HEK293T (cell line): Measurements from ENCODE around the gene TMA7B.

Source experiments
- CTCF ChIA-PET: fragments of 350-600 bp; formaldehyde crosslinking; extraction: SDS; loops from one replicate; lab custom pipeline; 2021; ENCODE audit warnings: antibody characterized with exemption, inconsistent platforms; lab: Yijun Ruan, JAX
- POLR2A ChIA-PET: fragments of 350-600 bp; formaldehyde crosslinking; extraction: SDS; loops from one replicate; lab custom pipeline; 2020; ENCODE audit warnings: antibody characterized with exemption, inconsistent platforms; lab: Yijun Ruan, JAX
- DNase-seq: peaks from one replicate; pipeline ENCODE4 v3.0.0; 2012; ENCODE audit warnings: mixed read lengths; ENCODE audit errors: extremely low spot score
- ARNT ChIP-seq: fragments of 450-650 bp; IDR thresholded peaks from 2 replicates; pipeline ENCODE4 v1.6.1; 2017; ENCODE audit warnings: mild to moderate bottlenecking
- BHLHE40 ChIP-seq: fragments of 450-650 bp; IDR thresholded peaks from 2 replicates; pipeline ENCODE4 v1.6.1; 2016; ENCODE audit warnings: mild to moderate bottlenecking, moderate library complexity, borderline replicate concordance
- CTBP1 ChIP-seq: fragments of 450-650 bp; IDR thresholded peaks from 2 replicates; pipeline ENCODE4 v1.6.1; 2016; ENCODE audit warnings: borderline replicate concordance
- ELF4 ChIP-seq: fragments of 450-650 bp; IDR thresholded peaks from 2 replicates; pipeline ENCODE4 v1.6.1; 2017; ENCODE audit warnings: antibody characterized with exemption
- FOXA1 ChIP-seq: fragments of 450-650 bp; IDR thresholded peaks from 2 replicates; pipeline ENCODE4 v1.6.1; 2016; ENCODE audit warnings: mild to moderate bottlenecking
- FOXK2 ChIP-seq: fragments of 450-650 bp; IDR thresholded peaks from 2 replicates; pipeline ENCODE4 v1.6.1; 2016; ENCODE audit warnings: mild to moderate bottlenecking
- FOXM1 ChIP-seq: fragments of 450-650 bp; IDR thresholded peaks from 2 replicates; pipeline ENCODE4 v1.6.1; 2017; ENCODE audit warnings: mild to moderate bottlenecking, borderline replicate concordance
- HDGF ChIP-seq: fragments of 450-650 bp; IDR thresholded peaks from 2 replicates; pipeline ENCODE4 v1.6.1; 2017; ENCODE audit warnings: antibody characterized with exemption, borderline replicate concordance
- L3MBTL2 ChIP-seq: fragments of 450-650 bp; conservative IDR thresholded peaks from 2 replicates; pipeline ENCODE4 v1.6.1; 2016; ENCODE audit warnings: mild to moderate bottlenecking
- LEF1 ChIP-seq: fragments of 450-650 bp; IDR thresholded peaks from 2 replicates; pipeline ENCODE4 v1.6.1; 2017; ENCODE audit warnings: mild to moderate bottlenecking, borderline replicate concordance
- NFRKB ChIP-seq: fragments of 450-650 bp; IDR thresholded peaks from 2 replicates; pipeline ENCODE4 v1.6.1; 2016; ENCODE audit warnings: mild to moderate bottlenecking, moderate library complexity
- PKNOX1 ChIP-seq: fragments of 450-650 bp; IDR thresholded peaks from 2 replicates; pipeline ENCODE4 v1.6.1; 2016
- SP1 ChIP-seq: fragments of 450-650 bp; IDR thresholded peaks from 2 replicates; pipeline ENCODE4 v1.6.1; 2017
- SUZ12 ChIP-seq: fragments of 450-650 bp; IDR thresholded peaks from 2 replicates; pipeline ENCODE4 v1.6.1; 2016; ENCODE audit warnings: mild to moderate bottlenecking
- TARDBP ChIP-seq: fragments of 450-650 bp; IDR thresholded peaks from 2 replicates; pipeline ENCODE4 v1.6.1; 2016
- ZNF384 ChIP-seq: fragments of 450-650 bp; IDR thresholded peaks from 2 replicates; pipeline ENCODE4 v1.6.1; 2016

Gene TMA7B

GRCh38 chr22:39954584-39955055, 5.6 kb upstream of the TMA7B start:
- no peak for DNase-seq
- ChIA-PET POLR2A (no interaction called here), CTCF (interaction anchor here (1.4 kb wide), 1 partner anchor 12 kb away, joined by 3 read pairs; no protein-coding TSS in a partner anchor)
- TF ChIP-seq SUZ12: no peak
- TF ChIP-seq TARDBP: no peak

GRCh38 chr22:39955675-39956074, 4.5 kb upstream of the TMA7B start:
- ChIA-PET POLR2A (no interaction called here), CTCF (interaction anchor here (0.6 to 0.7 kb wide), 2 partner anchors 421 to 460 kb away, joined by 6 to 7 read pairs; no protein-coding TSS in a partner anchor)
- TF ChIP-seq L3MBTL2 (no peak), HDGF (no peak), BHLHE40 (no peak), SP1 (no peak), FOXM1 (no peak), NFRKB (no peak), ZNF384 (no peak), SUZ12 (no peak)
- no peak for DNase-seq

GRCh38 chr22:39956932-39957664, 3.1 kb upstream of the TMA7B start:
- POLR2A ChIA-PET: no interaction called here
- CTCF ChIA-PET: no interaction called here
- no peak for TF ChIP-seq PKNOX1
- no peak for TF ChIP-seq HDGF
- no peak for TF ChIP-seq FOXA1
- no peak for TF ChIP-seq BHLHE40
- no peak for TF ChIP-seq FOXM1
- TF ChIP-seq FOXK2: no peak
- TF ChIP-seq ARNT: no peak
- TF ChIP-seq SUZ12: no peak
- TF ChIP-seq TARDBP: no peak
- no peak for TF ChIP-seq L3MBTL2
- DNase-seq: no peak

- POLR2A ChIA-PET: no interaction called here
- TF ChIP-seq ELF4: no peak
- TF ChIP-seq NFRKB: no peak
- no peak for TF ChIP-seq ARNT
- TF ChIP-seq SUZ12: no peak
- no peak for TF ChIP-seq CTBP1
- TF ChIP-seq BHLHE40: no peak
- no peak for TF ChIP-seq ZNF384
- TF ChIP-seq L3MBTL2: no peak
- no peak for TF ChIP-seq SP1
- no peak for TF ChIP-seq FOXA1
- TF ChIP-seq FOXM1: no peak
- TF ChIP-seq FOXK2: no peak
- no peak for TF ChIP-seq LEF1
- no peak for TF ChIP-seq HDGF
- TF ChIP-seq TARDBP: no peak
- no peak for TF ChIP-seq PKNOX1
- CTCF ChIA-PET: no interaction called here
- no peak for DNase-seq
Observed at GRCh38 chr22:39958009-39958711, 2.0 kb upstream of the TMA7B start.

- DNase-seq: no peak
- POLR2A ChIA-PET: no interaction called here
- TF ChIP-seq SUZ12 (no peak), SP1 (no peak), PKNOX1 (no peak), BHLHE40 (no peak), CTBP1 (no peak), FOXA1 (no peak), ARNT (no peak), TARDBP (no peak), ZNF384 (no peak)
- CTCF ChIA-PET: no interaction called here
Observed at GRCh38 chr22:39958949-39959639, 1.1 kb upstream of the TMA7B start.
